MM.1S (cell line): Measurements from ENCODE around the gene CHDH.

ENCODE experiments used
- EZH2 ChIP-seq: fragments of 300-600 bp; sonication (generic); optimal IDR thresholded peaks from 2 replicates; pipeline ENCODE3; 2017; ENCODE audit warnings: low read depth, mild to moderate bottlenecking, antibody characterized with exemption, low read length, mixed read lengths
- EZH2phosphoT487 ChIP-seq: fragments of 300-600 bp; sonication (generic); IDR thresholded peaks from 2 replicates; pipeline ENCODE4 v1.6.1; 2018; ENCODE audit warnings: antibody characterized with exemption, low read length
- TF ChIP-seq, protein P1 (sequence below): fragments of 300-600 bp; sonication (generic); IDR thresholded peaks from 2 replicates; pipeline ENCODE4 v1.5.1; 2016; ENCODE audit warnings: antibody characterized with exemption, low read length, mixed read lengths

DNA sequence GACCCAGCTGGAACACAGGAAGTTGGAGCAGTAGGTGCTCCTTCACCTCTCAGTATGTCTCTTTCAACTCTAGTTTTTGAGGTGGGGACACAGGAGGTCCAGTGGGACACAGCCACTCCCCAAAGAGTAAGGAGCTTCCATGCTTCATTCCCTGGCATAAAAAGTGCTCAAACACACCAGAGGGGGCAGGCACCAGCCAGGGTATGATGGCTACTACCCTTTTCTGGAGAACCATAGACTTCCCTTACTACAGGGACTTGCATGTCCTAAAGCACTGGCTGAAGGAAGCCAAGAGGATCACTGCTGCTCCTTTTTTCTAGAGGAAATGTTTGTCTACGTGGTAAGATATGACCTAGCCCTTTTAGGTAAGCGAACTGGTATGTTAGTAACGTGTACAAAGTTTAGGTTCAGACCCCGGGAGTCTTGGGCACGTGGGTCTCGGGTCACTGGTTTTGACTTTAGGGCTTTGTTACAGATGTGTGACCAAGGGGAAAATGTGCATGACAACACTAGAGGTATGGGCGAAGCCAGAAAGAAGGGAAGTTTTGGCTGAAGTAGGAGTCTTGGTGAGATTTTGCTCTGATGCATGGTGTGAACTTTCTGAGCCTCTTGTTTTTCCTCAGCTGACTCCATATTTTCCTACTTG is 12.0 kb upstream of the CHDH start:
- TF ChIP-seq, protein P1, sequence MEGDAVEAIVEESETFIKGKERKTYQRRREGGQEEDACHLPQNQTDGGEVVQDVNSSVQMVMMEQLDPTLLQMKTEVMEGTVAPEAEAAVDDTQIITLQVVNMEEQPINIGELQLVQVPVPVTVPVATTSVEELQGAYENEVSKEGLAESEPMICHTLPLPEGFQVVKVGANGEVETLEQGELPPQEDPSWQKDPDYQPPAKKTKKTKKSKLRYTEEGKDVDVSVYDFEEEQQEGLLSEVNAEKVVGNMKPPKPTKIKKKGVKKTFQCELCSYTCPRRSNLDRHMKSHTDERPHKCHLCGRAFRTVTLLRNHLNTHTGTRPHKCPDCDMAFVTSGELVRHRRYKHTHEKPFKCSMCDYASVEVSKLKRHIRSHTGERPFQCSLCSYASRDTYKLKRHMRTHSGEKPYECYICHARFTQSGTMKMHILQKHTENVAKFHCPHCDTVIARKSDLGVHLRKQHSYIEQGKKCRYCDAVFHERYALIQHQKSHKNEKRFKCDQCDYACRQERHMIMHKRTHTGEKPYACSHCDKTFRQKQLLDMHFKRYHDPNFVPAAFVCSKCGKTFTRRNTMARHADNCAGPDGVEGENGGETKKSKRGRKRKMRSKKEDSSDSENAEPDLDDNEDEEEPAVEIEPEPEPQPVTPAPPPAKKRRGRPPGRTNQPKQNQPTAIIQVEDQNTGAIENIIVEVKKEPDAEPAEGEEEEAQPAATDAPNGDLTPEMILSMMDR: no peak
- TF ChIP-seq EZH2phosphoT487 (no peak), EZH2 (no peak)
